HG03520 (cell line): Measurements from ENCODE around the gene SLC22A31.

Experiments used
- ATAC-seq: cut with Tn5 transposase; IDR thresholded peaks from one replicate; pipeline ENCODE4 v1.9.1; 2021; ENCODE audit warnings: mild to moderate bottlenecking, moderate library complexity; ENCODE audit not compliant: unreplicated experiment

The SLC22A31 gene

DNA sequence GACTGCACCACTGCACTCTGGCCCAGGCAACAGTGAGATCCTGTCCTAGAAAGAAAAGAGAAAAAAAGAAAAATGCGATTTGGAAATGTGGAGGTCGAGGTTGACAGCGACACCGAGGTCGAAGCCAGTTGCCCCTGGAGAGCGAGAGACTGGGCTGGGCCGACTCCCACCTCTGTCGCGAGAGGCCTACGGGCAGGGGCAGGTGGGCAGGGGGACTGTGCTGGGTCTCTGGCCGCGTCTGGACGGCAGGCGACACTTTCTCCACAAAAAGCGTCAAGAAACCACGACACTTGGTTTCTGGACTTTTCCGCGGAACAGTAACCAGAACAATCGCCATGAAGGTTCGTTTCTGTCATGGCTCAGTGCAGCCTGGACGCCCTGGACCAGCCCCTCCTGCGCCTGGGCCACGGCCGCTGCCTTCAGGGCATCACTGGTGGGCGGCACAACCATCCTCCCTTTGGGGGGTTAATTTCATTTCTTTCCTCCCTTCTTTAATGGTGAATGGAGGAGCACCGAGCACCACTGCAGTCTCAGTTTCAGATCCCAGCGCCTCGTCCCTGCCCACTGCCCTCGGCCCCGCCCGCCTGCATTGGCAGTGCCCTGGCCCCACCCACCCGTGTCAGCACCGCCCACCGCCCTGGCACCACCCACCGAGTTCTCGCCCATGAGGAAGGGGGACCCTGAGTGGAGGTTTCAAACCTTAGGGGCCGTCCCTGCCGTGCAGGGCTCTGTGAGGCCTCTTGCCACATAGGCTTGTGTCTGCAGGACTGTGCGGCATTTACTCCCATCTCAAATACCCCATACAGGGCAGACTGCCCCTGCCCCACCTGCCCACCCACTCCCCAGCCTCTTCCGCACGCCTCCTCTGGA is 47.3 kb downstream of the SLC22A31 start:
- no peak for ATAC-seq

DNA sequence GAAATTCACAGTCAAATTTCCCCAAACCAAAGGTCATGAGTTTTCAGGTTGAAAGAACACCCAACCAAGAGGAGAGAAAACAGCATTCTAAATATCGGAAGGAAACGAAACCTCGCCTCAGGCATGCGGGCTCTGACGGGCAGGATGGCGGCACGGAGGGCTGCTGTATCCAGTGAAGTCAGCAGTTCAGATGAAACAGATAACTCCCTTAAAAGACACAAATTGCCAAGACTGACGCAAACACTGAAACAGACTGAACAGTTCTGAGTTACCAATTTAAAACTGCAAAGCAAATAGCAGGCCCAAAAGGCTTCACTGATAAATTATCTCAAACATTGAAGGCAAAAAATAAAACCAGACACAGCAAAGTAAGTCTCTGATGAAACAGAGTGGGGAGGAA is 49.4 kb downstream of the SLC22A31 start:
- no peak for ATAC-seq

DNA sequence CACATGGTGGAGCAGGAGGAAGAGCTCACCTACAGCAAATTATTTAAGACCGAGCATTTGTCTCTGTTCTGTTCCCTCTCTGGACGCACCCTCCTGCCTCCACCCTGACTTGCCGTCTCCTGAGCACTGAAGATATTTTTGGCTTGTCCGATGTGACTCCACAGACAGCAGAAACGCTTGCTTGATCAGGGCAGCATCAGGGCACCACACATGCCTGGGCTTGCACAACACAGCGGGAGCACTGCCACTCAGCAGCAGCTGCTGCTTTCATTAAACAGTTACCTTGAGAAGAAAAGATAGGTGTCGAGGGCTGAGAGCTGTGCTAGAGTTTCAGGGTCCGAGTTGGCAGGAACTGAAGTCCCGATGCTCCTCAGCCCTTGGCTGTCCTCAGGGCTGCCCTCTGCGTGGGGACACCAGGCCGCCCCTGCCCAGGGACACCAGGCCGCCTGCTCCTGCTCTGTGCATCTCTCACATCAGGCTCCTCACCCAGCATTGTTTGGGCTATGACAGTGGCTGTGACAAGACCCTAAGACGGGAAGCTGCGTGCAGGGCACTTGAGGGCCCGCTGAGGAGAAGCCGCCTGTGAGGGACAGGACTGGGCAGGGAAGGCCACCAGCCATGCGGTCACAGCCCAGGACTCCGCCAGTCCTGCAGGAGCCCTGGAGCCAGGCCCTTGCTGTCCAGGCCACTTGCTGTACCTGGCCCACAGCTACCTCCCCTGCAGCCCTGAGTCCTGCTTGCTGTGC is 50.1 kb downstream of the SLC22A31 start:
- no peak for ATAC-seq

DNA sequence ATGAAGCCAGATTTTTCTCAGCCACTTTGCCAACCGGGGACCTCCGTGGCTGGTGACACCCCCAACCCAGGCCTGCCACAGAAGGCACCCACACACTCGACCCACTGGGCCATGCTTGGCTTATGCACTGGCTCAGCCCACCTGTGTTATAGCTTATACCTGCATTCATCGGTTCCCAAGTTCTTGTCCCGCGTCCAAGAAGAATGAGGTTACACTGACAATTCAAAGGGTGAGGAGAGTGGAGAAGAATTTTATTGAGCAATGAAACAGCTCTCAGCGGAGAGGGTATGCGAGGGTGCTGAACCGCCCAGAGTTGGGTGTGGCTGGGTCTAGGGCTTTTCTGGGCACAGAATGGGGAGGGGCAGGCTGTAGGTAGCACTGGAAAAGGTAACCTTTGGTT is 51.0 kb downstream of the SLC22A31 start:
- no peak for ATAC-seq

DNA sequence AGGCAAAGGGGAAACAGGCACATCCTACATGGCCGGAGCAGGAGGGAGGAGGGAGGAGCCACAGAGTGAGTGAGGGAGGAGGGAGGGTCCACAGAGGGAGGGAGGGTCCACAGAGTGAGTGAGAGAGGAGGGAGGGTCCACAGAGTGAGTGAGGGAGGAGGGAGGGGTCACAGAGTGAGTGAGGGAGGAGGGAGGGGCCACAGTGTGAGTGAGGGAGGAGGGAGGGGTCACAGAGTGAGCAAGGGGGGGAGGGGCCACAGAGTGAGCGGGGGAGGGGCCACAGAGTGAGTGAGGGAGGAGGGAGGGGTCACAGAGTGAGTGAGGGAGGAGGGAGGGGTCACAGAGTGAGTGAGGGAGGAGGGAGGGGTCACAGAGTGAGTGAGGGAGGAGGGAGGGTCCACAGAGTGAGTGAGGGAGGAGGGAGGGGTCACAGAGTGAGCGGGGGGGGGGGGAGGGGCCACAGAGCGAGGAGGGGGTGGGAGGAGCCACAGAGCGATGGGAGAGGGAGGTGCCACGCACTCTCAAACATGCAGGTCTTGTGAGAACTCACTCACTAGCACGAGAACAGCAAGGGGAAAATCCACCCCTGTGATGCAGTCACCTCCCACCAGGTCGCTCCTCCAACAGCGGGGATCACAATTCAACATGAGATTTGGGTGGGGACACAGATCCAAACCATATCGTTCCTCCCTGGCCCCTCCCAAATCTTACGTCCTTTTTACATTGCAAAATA is 53.1 kb downstream of the SLC22A31 start:
- ATAC-seq: no peak

DNA sequence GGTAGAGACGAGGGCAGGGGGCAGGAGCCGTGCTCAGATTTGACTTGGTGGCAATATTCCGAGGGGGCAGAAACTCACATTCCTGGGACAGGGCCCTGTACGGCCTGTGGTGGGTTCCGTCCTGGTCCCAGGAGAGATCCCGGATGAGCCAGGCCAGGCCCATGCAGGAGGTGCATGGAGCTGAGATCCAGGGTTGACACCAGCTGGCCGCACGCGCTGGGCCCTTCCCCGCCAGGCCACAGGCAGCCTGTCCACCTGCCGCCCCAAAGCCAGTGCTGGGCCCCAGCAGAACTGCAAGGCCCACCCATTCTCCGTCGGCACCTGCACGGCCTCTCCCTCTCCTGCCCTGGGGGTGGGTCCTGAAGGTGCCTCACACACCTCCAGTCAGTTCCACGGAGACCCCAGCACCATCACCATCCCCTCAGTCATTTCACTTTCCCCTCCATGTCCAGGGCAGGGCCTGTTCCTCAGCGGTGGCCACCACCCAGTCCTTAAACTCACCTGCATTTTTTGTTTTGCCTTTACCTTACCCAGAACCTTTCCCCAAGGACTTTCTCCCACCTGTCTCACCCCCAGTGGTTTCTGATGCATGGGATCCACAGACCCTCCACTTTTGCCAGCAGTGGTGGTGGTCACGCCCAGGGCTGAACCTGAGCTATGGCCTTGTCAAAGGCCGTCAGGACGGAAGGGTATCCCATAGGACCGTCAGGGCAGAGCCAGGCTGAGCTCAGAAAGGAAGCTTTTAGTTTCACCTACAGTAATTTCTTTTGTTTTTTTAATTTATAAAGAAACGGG is 53.9 kb downstream of the SLC22A31 start:
- no peak for ATAC-seq
